SK-N-SH (cell line): ENCODE data around the gene PCDHB3. TPM values are rescaled to one million over a fixed set of nuclear protein-coding genes. Genes with fewer than 3 reads are reported as not detected.

Experiments
- CTCF ChIA-PET: fragments of 300-600, 350-600 bp; formaldehyde crosslinking; extraction: SDS; loops from one replicate; lab custom pipeline; 2021; lab: Yijun Ruan, JAX
- POLR2A ChIA-PET: fragments of 350-600 bp; sonication (Branson Sonifier 250); formaldehyde crosslinking; extraction: SDS; loops from one replicate; lab custom pipeline; 2020; ENCODE audit warnings: antibody characterized with exemption, inconsistent platforms; lab: Yijun Ruan, JAX
- DNase-seq: peaks from one replicate; pipeline ENCODE4 v3.0.0; 2012
- H2AFZ ChIP-seq: fragments of 200-600 bp; sonication (generic); 2 replicates; pipeline ENCODE4 v1.8.1; 2016; ENCODE audit warnings: antibody characterized with exemption, mild to moderate bottlenecking, low read depth
- H3F3A ChIP-seq: fragments of 200-600 bp; sonication (generic); replicated peaks from 2 replicates; pipeline ENCODE3; 2016; ENCODE audit warnings: antibody characterized with exemption, mild to moderate bottlenecking; ENCODE audit not compliant: insufficient read depth
- H3K27ac ChIP-seq, 2 experiments: fragments of 200-500 bp in 1 of 2; fragments of 200-600 bp in 1 of 2; sonication (Bioruptor generic) in 1 of 2; sonication (generic), shearing (Covaris generic) in 1 of 2; 2 replicates each; pipeline versions ENCODE4 v1.5.1 to v1.6.1; 2014 to 2016; ENCODE audit warnings: low read depth in 2 of 2, inconsistent platforms in 1 of 2, low read length in 1 of 2, mild to moderate bottlenecking in 1 of 2, mixed read lengths in 1 of 2
- H3K27me3 ChIP-seq: fragments of 200-600 bp; sonication (generic), shearing (Covaris generic); 2 replicates; pipeline ENCODE4 v1.6.1; 2016; ENCODE audit warnings: mixed run types; ENCODE audit not compliant: insufficient read depth
- H3K36me3 ChIP-seq, 2 experiments: fragments of 200-500 bp in 1 of 2; fragments of 200-600 bp in 1 of 2; sonication (Bioruptor generic) in 1 of 2; sonication (generic) in 1 of 2; replicated peaks in 1 of 2; 2 replicates each; pipeline versions ENCODE3 to v1.5.1; 2014 to 2016; ENCODE audit warnings: low read length in 1 of 2, mild to moderate bottlenecking in 1 of 2; ENCODE audit not compliant: insufficient read depth in 2 of 2, control insufficient read depth in 1 of 2
- H3K4me1 ChIP-seq, 2 experiments: fragments of 200-500 bp in 1 of 2; fragments of 200-600 bp in 1 of 2; sonication (Bioruptor generic) in 1 of 2; sonication (generic), shearing (Covaris generic) in 1 of 2; 2 replicates each; pipeline versions ENCODE4 v1.5.1 to v1.6.1; 2014 to 2016; ENCODE audit warnings: low read depth in 1 of 2, low read length in 1 of 2, mixed run types in 1 of 2; ENCODE audit not compliant: insufficient read depth in 2 of 2, control insufficient read depth in 1 of 2
- H3K4me2 ChIP-seq: fragments of 200-600 bp; sonication (generic), shearing (Covaris generic); 2 replicates; pipeline ENCODE4 v1.6.1; 2017; ENCODE audit warnings: mixed run types
- H3K4me3 ChIP-seq, 2 experiments: fragments of 200-500 bp in 1 of 2; fragments of 200-600 bp in 1 of 2; sonication (Bioruptor generic) in 1 of 2; sonication (generic), shearing (Covaris generic) in 1 of 2; 2 replicates each; pipeline versions ENCODE4 v1.5.1 to v1.8.1; 2014 to 2016; ENCODE audit warnings: low read depth in 2 of 2, inconsistent platforms in 1 of 2, low read length in 1 of 2, mild to moderate bottlenecking in 1 of 2, mixed read lengths in 1 of 2, moderate library complexity in 1 of 2
- H3K79me2 ChIP-seq: fragments of 200-600 bp; sonication (generic); 2 replicates; pipeline ENCODE4 v1.8.1; 2017; ENCODE audit warnings: mild to moderate bottlenecking; ENCODE audit not compliant: insufficient read depth
- H3K9ac ChIP-seq: fragments of 200-600 bp; sonication (generic); 2 replicates; pipeline ENCODE4 v1.6.1; 2017; ENCODE audit warnings: mixed run types
- H3K9me2 ChIP-seq: fragments of 200-600 bp; sonication (generic); 2 replicates; pipeline ENCODE4 v1.6.1; 2017; ENCODE audit warnings: mixed run types
- H3K9me3 ChIP-seq: fragments of 200-600 bp; sonication (generic); 2 replicates; pipeline ENCODE4 v1.6.1; 2017; ENCODE audit warnings: mixed run types, mild to moderate bottlenecking, moderate library complexity
- H4K20me1 ChIP-seq: fragments of 200-600 bp; sonication (generic); 2 replicates; pipeline ENCODE4 v1.6.1; 2017; ENCODE audit warnings: mild to moderate bottlenecking, mixed run types; ENCODE audit not compliant: insufficient read depth
- ELF1 ChIP-seq: IDR thresholded peaks from 2 replicates; pipeline ENCODE4 v1.4.0; 2012
- EP300 ChIP-seq, 2 experiments: IDR thresholded peaks; 2 replicates each; pipeline versions ENCODE4 v1.4.0 to v1.6.1; 2012; ENCODE audit warnings: borderline replicate concordance in 1 of 2, low read depth in 1 of 2, low read length in 1 of 2
- EZH2phosphoT487 ChIP-seq: fragments of 200-600 bp; sonication (generic); IDR thresholded peaks from 2 replicates; pipeline ENCODE4 v1.6.1; 2017; ENCODE audit warnings: low read depth, mixed run types, mild to moderate bottlenecking, antibody characterized with exemption, moderate library complexity, borderline replicate concordance
- IRF3 ChIP-seq: fragments of 150-350 bp; IDR thresholded peaks from 2 replicates; pipeline ENCODE4 v1.6.1; 2016; ENCODE audit warnings: mild to moderate bottlenecking, low read depth, low read length
- JUND ChIP-seq: IDR thresholded peaks from 2 replicates; pipeline ENCODE4 v1.4.0; 2012
- MAX ChIP-seq: IDR thresholded peaks from 2 replicates; pipeline ENCODE4 v1.4.0; 2012; ENCODE audit warnings: low read depth
- MEF2A ChIP-seq: IDR thresholded peaks from 2 replicates; pipeline ENCODE4 v1.4.0; 2012; ENCODE audit warnings: low read depth, borderline replicate concordance
- NFIC ChIP-seq: IDR thresholded peaks from 2 replicates; pipeline ENCODE4 v1.4.0; 2012; ENCODE audit warnings: borderline replicate concordance
- PBX3 ChIP-seq: IDR thresholded peaks from 2 replicates; pipeline ENCODE4; 2012
- POLR2AphosphoS5 ChIP-seq: IDR thresholded peaks from 2 replicates; pipeline ENCODE4 v1.6.1; 2012; ENCODE audit warnings: low read depth, low read length
- RCOR1 ChIP-seq: fragments of 150-350 bp; IDR thresholded peaks from 2 replicates; pipeline ENCODE4 v1.6.1; 2017; ENCODE audit warnings: antibody characterized with exemption, low read length
- REST ChIP-seq: IDR thresholded peaks from 2 replicates; pipeline ENCODE4 v1.6.1; 2012; ENCODE audit warnings: mild to moderate bottlenecking, low read depth, low read length, moderate library complexity
- RXRA ChIP-seq: IDR thresholded peaks from 2 replicates; pipeline ENCODE4 v1.4.0; 2012; ENCODE audit warnings: low read depth, mild to moderate bottlenecking, borderline replicate concordance
- SMC3 ChIP-seq: IDR thresholded peaks from 2 replicates; pipeline ENCODE4 v1.6.1; 2012; ENCODE audit warnings: low read depth, low read length, improper control_type of control experiment
- USF2 ChIP-seq: fragments of 150-350 bp; IDR thresholded peaks from 2 replicates; pipeline ENCODE4 v1.6.1; 2017; ENCODE audit warnings: antibody characterized with exemption, low read length, low read depth, borderline replicate concordance
- WGBS: methylation state at CpG from one replicate; pipeline ENCODE4 v1.1.6; 2017; ENCODE audit warnings: low lambda C conversion rate; 5-methylcytosine and 5-hydroxymethylcytosine counted together
- polyA plus RNA-seq, 3 experiments: library from polyadenylated mRNA; depleted of rRNA; stranded (reverse); fragments of >200 nt; gene quantifications; 2 replicates each; pipeline ENCODE4 v1.2.3, GENCODE V29; 2012

Gene PCDHB3
- polyA plus RNA-seq, 1 of the 3 experiments (the other 2 are of a cell fraction) = 2.2 TPM

- no peaks in the 10 kb centered on the region for H3K9me2 ChIP-seq
- peaks cover 4% of the 10 kb centered on the region; the same call in 1 of the 2 replicates for H3K9me3 ChIP-seq
- no peak for TF ChIP-seq ELF1
- no peak for TF ChIP-seq USF2
- TF ChIP-seq RCOR1 = no peak
- no peak for TF ChIP-seq POLR2AphosphoS5
- TF ChIP-seq NFIC = no peak
- no peak for TF ChIP-seq MEF2A
- TF ChIP-seq IRF3 = no peak
- no peak for TF ChIP-seq PBX3
- TF ChIP-seq EZH2phosphoT487 = no peak
- no peaks in the 10 kb centered on the region for H3K4me1 ChIP-seq
- H3K79me2 ChIP-seq = no peaks in the 10 kb centered on the region
- H3K27ac ChIP-seq = peak overlapping the region in 1 of 2 experiments; percentile 53; a peak in 1 of 4 replicates
- 32% methylated on average over 24 of the region's 33 CpGs for WGBS
- DNase-seq = peak; percentile 51
- H3K27me3 ChIP-seq = no peaks in the 10 kb centered on the region
- peak overlapping the region; percentile 93 for H2AFZ ChIP-seq
- H4K20me1 ChIP-seq = no peaks in the 10 kb centered on the region
- no peaks in the 10 kb centered on the region for H3K36me3 ChIP-seq
- H3K9ac ChIP-seq = peak overlapping the region; percentile 32; the same call in 1 of the 2 replicates
- no peaks in the 10 kb centered on the region for H3F3A ChIP-seq
- ChIA-PET CTCF (interaction anchor here (0.6 to 2.0 kb wide), 30 partner anchors 9 to 415 kb away, joined by 3 to 15 read pairs (median 4); partner anchors contain the start of genes PCDHA1, PCDHA4, PCDHA8 and PCDHB14), POLR2A (interaction anchor here (0.9 to 1.2 kb wide), 2 partner anchors 28 to 411 kb away, joined by 3 to 5 read pairs; partner anchors contain the start of gene PCDHB4)
- peak overlapping the region; percentile 72 for H3K4me2 ChIP-seq
- peak overlapping the region; percentile 54 to 65 for H3K4me3 ChIP-seq
Measured at GRCh38 chr5:141150224-141150992, 50.1 kb downstream of the PCDHB3 start.

GRCh38 chr5:141150993-141151325 is 50.7 kb downstream of the PCDHB3 start:
- Histone ChIP-seq H3K9me3 (peaks cover 4% of the 10 kb centered on the region; the same call in 1 of the 2 replicates), H3K4me2 (peak overlapping the region; percentile 72; the same call in 1 of the 2 replicates), H3K36me3 (no peaks in the 10 kb centered on the region), H2AFZ (no peak overlapping the region), H3K9me2 (no peaks in the 10 kb centered on the region), H3K27me3 (no peaks in the 10 kb centered on the region), H4K20me1 (no peaks in the 10 kb centered on the region), H3K9ac (no peak overlapping the region), H3K4me3 (peak overlapping the region; percentile 54 to 65; a peak in 3 of 4 replicates), H3F3A (no peaks in the 10 kb centered on the region), H3K4me1 (no peaks in the 10 kb centered on the region), H3K79me2 (no peaks in the 10 kb centered on the region), H3K27ac (no peak overlapping the region)
- CTCF ChIA-PET = interaction anchor here (0.9 to 2.0 kb wide), 15 partner anchors 8 to 413 kb away, joined by 3 to 15 read pairs (median 7); partner anchors contain the start of genes PCDHA8, PCDHB14, PCDHB16 and PCDHB4
- 58% methylated on average over 13 of the region's 13 CpGs for WGBS
- DNase-seq = no peak
- POLR2A ChIA-PET = no interaction called here
- TF ChIP-seq JUND (no peak), RXRA (no peak), EP300 (IDR thresholded peaks at IDR 0.05; ENCODE audit: borderline replicate concordance in 1 of 2, low read depth in 1 of 2, low read length in 1 of 2) (no peak), IRF3 (no peak), USF2 (no peak), SMC3 (no peak), REST (no peak), MAX (no peak)
